Fibroblast of skin of scalp (primary cell): ENCODE data around the gene BCL3.
A peak's percentile ranks its signal among the peaks of the same experiment; 100 is the strongest.

Source experiments
- DNase-seq: peaks from one replicate; pipeline ENCODE4 v3.0.0-alpha.2; 2013

Gene BCL3

GRCh38 chr19:44794610-44795009, 46.1 kb downstream of the BCL3 start:
- DNase-seq: no peak

DNA sequence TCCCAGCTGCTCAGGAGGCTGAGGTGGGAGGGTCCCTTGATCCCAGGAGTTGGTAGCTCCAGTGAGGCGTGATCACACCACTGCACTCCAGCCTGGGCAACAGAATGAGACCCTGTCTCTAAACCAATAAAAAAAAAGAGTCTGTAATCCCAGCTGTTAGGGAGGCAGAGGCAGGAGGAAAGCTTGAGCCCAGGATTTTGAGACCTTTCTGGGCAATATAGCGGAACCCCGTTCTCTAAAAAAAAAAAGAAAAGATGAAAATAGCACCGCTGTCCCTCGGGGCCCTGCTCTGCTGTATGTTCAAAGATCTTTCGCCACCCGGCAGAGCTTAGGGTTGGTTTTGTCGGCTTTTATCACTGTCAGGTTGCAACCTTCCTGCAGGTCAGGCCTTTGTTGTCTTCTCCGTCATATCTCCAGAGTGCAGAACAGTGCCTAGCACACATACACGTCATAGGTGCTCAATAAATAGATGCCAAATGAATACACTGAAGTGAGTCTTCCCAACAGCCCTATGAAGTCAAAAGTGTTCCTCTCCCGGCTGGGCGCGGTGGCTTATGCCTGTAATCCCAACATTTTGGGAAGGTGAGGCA, 47.0 kb downstream of the BCL3 start:
- DNase-seq: no peak

GRCh38 chr19:44796701-44797115, 48.2 kb downstream of the BCL3 start:
- DNase-seq: no peak

GRCh38 chr19:44799627-44800346, 51.3 kb downstream of the BCL3 start:
- no peak for DNase-seq

DNA sequence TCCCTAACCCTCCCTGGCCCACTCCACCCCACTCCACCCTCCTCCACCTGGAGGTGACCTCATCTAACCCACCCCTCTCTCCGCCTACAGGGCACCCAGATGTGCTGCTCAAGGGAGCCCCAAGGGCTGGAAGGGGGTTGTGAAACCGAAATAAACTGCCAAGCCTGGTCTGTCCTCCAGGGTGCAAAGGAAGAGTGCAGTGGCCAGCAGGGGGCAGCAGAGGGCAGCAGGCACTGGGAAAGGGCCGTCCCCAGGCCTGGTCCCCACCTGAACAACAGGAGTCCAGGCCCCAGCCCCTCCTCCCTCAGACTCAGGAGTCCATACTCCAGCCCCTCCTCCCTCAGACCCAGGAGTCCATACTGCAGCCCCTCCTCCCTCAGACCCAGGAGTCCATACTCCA, 52.0 kb downstream of the BCL3 start:
- DNase-seq: peak; percentile 70

- no peak for DNase-seq
Measured at GRCh38 chr19:44803442-44804428, 55.2 kb downstream of the BCL3 start.

DNA sequence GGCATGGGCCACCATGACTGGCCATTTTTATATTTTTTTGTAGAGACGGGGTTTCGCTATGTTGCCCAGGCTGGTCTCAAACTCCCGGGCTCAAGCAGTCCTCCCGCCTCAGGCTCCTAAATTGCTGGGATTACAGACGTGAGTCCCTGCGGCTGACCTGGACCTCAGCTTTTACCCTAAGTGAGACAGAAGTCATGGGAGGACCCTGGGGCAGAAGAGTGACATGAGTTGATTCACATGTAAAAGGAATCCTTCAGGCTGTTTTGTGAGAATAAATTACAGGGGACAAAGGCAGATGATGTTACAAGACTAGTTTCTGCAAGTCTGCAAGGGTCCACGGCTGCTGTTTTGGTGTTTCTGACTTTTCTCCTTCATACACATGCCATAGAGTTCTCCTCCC, 57.8 kb downstream of the BCL3 start:
- no peak for DNase-seq

GRCh38 chr19:44807162-44807561, 58.7 kb downstream of the BCL3 start:
- DNase-seq: no peak

DNA sequence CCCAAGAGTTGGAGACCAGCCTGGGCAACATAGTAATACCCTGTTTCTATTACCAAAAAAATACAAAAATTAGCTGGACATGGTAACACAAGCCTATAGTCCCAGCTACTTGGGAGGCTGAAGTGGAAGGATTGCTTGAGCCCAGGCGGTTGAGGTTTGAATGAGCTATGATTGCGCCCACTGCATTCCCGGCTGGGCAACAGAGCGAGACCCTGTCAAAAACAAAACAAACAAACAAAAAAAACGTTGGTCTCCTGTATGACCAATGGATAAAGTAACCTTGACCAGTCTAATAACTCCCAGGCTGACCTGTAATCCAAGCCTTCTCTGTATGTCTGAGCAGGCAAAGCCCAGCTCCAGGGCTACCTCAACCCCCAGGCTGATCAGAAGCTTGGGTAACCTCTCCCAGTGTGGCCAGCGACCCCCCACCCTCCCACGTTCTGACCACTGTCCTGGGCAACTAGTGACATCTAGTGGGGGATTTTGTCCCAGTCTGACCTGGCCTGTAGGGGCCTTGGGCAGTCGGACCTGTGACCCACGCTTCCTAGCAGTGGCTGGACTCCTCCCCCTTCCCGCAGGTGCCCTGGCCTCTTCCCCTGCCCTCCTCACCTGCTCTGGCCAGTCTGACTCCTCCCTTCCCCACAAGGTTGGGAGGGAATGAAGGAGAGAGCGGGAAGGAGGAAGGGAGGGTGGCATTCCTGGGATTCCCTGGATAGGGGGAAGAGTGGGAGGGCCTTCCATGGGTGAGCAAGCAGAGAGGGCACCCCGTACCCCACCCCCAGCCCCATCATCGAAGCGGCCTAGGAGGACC, 59.3 kb downstream of the BCL3 start:
- DNase-seq: peak; percentile 57

DNA sequence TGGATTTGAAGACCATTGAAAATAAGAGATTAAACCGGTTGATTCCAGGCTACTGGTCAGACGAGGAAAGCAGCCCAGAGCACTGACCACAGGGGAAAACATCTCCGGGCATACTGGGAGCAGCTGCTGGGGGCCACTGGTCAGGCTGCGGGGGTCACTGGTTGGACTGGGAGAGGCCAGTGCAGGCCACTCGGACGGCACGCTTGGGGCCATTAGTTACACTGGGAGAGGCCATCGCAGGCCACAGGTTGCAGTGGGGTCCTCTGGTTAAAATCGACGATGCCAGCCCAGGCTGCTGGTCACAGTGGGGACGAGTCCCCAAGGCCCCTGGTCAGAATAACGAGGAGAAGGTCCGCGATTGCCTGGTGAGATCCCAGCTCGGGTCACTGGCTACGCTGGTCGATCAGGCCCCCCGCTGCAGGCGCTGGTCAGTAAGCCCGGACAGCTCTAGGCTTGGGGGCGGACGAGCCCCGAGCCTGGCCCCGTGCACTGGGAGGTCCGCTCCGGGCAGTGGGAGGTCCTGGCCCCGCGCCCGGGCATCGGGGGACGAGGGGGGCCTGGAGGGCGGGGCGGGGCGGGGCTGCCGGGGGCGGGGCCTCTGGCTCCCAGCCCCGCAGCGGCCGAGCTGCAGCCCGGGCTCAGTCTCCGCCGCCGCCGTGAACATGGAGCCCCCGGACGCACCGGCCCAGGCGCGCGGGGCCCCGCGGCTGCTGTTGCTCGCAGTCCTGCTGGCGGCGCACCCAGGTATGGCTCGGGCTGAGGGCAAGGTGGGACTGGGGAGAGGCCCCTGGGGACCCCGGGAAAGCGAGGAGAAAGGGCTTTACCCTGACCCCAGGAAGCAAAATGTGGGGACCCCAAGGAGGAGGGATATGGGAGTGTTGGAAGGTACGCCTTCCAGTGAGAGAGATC, 60.2 kb downstream of the BCL3 start, which contains the start of gene BCAM:
BCAM (plus strand) TSS at position 641 of the 909 bp plus-strand sequence; CDS start at position 663, 22 bp downstream.
- peak; percentile 77 for DNase-seq
